Activated CD8-positive, alpha-beta memory T cell treated with anti-CD3 and anti-CD28 coated beads for 48 hours (primary cell): ENCODE data around the gene HMX1.

Experiments used
- DNase-seq, 3 experiments: peaks; one replicate each; pipeline ENCODE4 v3.0.0-alpha.2; 2020; ENCODE audit warnings: low read depth in 2 of 3, low spot score in 2 of 3

HMX1 gene

DNA sequence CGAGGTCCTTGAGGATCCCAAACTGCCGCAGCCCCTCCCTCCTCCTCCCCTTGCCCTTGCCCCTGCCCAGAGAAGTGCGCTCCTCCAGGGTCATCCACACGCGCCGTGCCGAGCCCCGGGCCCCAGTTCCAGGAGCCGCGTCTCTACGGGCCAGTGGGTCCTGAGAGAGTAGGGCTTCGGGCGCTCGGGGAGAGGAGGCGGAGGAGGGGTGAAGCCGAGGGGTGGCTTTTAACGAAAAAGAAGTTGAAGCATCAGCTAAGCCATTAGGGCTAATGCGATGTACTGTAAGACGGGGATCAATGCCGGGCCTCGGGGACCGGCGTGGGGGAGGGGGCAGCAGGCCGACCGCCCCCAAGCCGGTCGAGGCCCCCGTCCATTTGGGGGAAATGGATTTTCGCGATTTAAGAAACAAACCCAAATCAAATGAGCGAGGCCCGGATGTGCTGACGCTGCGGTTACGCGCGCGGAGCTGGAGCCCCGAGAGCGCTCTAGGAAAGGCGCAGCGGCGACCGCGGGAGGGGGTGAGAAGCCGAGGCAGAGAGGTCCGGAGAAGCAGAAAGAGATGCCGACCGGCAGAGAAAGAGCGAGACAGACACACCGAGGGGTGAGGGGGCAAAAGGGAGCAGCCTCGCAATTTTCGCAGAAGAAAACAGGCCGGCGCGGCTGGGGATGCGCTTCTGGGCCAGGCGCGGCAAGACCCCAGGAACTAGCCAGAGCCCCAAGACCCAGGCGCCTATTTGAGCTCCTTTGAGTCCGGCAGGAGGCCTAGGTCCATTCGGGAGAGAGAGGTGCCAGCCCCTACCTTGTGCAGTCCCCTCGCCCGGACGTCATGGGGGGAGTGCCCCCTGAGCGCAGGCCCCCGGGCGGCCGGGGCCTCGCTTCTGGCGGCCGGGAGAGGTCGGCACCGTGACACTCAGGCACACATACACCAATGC is 13.6 kb downstream of the HMX1 start:
- DNase-seq: no peak

GRCh38 chr4:8856835-8857621 is 14.6 kb downstream of the HMX1 start:
- DNase-seq: no peak

DNA sequence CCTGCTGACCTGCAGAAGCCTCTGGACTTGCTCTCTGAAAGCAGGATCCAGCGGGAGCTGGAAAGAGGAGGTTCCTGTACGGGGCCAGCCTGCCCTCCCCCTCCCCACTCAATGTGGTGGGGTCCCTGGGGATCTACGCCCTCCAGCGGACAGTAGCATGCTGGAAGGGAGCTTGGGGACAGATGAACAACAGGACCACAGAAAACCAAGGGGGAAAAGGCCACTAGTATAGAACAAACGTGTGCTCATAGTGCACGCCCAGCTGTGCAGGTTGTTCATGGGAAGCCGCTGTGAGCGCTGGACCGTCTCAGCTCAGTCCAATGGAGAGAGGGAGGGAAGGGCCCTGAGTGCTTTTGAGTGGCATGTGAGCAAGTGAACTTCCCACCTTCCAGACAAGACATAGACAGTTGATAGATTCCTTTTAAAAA is 15.8 kb downstream of the HMX1 start:
- no peak for DNase-seq

GRCh38 chr4:8854931-8855330 is 16.7 kb downstream of the HMX1 start:
- no peak for DNase-seq

DNA sequence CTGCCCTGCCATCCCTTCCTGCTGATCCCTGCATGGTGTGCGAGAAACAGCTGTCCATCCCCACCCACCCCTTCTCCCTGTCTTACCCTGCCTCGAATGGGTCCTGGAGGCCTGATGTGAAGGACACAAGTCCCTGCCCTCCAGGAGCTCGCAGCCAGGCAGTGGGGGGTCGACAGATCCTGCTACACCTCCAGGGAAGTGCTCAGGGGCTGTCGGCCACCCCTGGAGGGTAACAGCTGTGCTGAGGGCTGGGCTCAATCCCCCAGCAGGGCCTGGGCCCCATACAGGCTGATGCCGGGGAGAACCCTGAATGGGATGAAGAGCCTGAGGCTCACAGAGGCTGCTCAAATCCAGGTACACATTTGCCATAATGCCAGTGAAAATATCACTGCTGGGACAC is 17.6 kb downstream of the HMX1 start:
- no peak for DNase-seq

DNA sequence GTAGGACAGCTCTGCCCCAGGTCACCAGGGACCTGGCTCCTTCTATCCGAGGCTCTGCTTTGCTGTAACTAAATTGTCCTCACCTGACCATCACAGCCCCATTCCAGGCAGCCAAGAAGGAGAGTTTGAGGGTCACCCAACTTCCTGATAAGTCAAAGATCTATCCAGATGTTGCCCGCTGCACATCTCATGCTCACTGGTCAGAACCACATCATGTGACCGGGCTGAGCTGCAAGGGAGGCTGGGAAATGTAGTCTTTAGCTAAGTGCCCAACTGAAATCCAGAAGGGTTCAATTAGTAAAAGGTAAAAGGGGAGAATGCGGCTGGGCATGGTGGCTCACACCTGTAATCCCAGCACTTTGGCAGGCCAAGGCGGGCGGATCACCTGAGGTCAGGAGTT is 18.4 kb downstream of the HMX1 start:
- no peak for DNase-seq

DNA sequence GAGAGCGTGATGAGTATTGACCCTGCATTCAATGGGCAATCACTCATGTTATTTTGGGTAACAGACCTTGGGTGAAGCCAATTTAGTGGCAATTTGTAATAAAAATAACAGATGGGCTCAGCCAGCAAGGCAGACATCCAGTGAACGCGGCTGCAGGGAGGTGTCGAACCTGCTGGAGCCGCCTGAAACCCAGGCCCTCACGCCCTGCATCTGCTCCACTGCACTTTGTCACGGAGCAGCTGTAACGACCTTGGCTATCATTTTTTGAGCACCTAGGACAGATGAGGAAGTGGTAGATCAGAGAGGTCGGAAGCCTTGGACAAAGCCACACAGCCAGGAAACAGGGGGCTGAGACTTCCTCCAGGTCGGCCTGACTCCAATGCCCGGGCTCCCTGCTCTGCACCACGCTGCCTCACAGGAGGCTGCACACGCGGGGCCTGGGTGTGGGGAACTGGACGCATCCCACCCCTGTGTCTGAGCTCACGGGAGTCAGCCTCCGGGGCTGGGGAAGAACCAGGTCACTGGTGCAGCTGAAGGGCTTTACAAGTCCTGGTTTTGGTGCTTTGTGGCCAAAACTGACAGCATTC is 19.4 kb downstream of the HMX1 start:
- DNase-seq: no peak

DNA sequence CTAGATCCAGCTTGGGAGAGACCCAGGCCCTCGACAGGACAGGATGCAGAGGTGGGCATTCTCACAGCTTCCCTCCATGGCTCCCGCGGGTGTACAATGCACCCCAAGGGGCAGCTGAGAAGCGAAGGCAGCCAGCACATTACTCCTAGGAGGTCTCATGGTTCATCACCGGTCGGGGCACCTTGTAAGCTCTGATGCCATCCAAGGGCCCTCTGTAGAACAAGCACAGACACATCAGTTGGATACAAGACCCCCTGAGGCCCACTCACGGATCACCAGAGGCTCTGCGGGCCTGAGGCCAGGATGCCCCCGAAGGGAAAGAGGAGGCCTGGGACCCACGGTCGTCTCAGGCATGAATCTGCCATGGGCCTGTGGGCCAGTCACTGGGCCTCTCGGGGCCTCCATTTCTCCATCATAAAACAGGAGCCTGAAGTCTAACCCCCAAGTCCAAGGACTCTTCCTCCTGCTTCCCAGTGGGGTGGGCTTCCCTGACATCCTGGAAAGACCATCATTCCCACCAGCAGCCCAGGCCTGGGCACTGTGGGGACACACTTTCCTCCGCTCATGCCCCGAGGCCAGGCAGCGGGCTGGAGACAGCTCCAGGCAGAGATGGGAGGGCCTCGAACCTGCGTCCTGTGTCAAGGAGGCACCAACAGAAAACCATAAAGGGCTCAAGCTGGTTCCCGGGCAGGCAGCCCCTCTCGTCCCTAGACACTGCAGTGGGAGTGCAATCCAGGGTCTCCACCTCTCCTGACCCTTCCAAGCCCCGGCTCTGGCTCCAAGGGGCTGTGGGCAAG is 20.1 kb downstream of the HMX1 start:
- DNase-seq: no peak

DNA sequence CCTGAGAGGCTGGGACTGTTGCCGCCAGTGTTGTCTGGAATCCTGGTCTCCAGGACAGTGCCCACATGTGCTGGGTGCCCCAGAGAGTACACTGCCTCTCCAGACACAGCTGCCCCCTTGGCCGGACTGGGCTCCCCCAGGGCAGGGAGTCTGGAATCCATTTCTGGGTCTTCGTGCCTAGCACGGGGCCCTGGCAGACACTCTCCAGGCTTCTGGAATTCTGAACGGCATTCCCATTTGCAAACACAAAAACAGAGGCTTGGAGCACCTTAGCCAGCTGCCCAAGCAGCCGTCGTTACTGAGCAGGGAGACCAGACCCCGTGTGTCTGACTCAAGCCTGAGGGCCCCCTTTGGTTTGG is 20.8 kb downstream of the HMX1 start:
- DNase-seq: no peak

DNA sequence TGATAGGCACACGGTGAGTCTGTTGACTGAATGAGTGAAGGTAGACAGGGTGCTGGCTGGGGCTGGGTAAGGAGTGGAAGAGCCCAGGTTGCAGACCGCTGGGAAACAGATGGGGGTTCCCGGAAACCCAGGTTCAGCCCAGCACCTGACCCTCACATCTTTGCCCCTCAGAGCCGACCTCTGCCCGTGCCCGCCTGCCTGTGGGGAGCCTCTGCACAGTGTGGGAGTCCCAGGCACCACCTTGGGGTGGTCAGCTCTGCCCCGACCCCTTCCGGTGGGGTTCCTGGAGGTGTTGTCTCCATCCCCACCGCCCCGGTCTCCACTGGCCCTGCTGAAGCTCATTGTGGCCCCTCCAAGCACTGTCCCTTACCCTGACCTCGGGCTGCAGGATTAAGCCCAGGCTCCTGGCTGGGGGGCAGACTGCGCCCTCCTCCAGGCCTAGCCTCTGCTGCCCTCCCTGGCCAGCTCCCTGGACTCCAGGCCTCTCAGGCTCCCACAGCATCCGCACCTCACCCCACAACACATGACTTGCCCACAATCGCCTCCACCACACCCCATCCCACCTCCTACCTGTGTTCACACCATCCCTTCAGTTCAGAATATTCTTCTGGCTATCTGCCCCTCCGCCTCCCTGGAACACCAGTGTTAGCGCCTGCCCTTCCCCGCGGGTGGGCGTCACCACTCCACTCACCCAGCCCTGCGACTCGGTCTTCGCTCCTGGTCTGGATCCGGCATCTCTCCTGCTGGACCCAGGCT is 21.4 kb downstream of the HMX1 start:
- DNase-seq: no peak

GRCh38 chr4:8849266-8850073 is 22.2 kb downstream of the HMX1 start:
- DNase-seq: no peak

GRCh38 chr4:8848507-8849265 is 23.0 kb downstream of the HMX1 start:
- no peak for DNase-seq

DNA sequence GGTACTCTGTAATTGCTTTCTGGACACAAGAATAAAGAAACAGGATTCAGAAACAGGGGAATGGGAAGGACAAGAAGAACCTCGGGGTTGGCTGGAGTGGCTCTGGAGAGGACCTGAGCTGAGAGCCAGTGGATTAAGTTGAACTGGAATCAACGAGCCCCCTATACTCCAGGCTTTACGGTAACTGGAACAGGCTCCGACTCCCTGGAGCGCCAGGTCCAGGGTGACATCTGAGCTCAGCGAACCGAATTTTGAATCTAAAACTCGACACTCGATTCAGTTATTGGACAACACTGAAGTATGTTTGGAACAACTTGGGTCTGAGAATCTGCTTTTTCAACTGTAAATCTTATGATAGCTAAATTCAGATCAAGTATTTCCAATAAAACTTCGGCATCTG is 23.9 kb downstream of the HMX1 start:
- no peak for DNase-seq

DNA sequence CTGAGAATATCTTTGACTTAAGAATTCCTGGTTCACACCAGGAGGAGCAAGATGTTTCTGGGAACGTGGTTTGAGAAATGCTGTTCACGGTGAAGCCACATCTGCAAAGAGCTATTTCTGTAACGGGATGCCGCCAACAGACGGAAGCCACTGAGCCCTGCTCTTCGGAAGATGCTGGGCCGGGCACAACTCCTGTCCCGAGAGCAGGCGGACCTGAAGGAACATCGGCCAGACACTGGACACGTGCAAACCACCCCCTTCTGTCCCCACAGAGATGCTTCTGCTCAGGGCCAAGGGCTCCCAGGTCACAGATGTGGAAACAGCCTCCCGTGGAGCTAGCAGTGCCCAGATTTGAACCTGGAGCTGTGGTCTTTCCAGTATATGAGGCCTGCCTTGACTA is 24.3 kb downstream of the HMX1 start:
- no peak for DNase-seq

GRCh38 chr4:8846826-8847225 is 24.8 kb downstream of the HMX1 start:
- no peak for DNase-seq

DNA sequence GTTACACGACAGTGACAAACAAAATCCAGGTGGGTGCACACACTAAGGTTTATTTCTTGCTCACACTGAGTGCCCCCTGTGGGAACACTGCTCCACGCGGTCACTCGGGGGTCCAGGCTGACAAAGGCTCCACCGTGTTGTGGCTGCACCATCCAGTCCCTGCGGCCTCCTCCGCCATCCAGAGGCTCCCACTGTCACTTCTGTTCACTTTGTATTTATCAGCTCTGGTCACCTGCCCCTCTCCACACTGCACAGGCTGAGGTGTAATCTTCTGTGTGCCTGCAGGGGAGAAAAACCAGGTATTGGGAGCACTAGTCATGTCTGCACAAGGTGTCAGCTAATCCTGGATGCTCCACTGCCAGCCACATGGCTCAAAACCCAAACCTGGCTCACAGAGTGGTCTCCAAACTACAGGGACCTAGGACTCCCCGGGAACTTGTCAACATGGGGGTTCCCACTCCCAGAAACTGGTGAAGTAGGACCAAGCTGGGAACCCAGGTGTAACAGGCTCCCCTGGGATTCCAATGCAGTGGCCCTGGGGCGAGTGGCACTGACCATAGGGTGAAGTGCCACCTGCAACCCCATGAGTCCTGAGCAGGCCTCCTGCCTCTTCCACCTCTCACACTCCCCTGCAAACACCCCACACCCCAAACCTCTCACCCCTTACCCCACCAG is 25.5 kb downstream of the HMX1 start:
- DNase-seq: no peak

- no peak for DNase-seq
These were observed 26.5 kb downstream of the HMX1 start for GRCh38 chr4:8844976-8845690.

DNA sequence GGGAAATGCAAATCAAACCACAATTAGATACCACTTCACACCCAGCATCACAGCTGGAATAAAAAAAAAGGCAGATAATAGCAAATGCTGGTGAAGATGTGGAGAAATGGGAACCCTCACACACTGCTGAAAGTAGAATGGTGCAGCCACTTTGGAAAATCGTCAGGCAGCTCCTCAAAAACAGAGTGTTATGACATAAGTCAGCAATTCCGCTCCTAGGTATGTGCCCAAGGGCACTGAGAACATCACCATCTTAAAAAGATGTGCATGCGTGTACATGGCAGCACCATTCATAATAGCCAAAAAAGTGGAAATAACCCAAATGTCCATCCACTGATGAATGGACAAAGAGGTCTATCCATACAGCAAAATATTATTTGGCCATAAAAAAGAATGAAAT is 28.0 kb downstream of the HMX1 start:
- no peak for DNase-seq
